ENCODE measurements around the gene C2orf76. TPM values are rescaled to one million over a fixed set of nuclear protein-coding genes. Genes with fewer than 3 reads are reported as not detected.

Gene C2orf76
- total and polyA plus RNA-seq, 10 of the 15 experiments (the other 5 are each of a cell fraction or from before 2014, with no cell fraction given), result 14.0 to 46.1 (median 25.4) TPM

DNA sequence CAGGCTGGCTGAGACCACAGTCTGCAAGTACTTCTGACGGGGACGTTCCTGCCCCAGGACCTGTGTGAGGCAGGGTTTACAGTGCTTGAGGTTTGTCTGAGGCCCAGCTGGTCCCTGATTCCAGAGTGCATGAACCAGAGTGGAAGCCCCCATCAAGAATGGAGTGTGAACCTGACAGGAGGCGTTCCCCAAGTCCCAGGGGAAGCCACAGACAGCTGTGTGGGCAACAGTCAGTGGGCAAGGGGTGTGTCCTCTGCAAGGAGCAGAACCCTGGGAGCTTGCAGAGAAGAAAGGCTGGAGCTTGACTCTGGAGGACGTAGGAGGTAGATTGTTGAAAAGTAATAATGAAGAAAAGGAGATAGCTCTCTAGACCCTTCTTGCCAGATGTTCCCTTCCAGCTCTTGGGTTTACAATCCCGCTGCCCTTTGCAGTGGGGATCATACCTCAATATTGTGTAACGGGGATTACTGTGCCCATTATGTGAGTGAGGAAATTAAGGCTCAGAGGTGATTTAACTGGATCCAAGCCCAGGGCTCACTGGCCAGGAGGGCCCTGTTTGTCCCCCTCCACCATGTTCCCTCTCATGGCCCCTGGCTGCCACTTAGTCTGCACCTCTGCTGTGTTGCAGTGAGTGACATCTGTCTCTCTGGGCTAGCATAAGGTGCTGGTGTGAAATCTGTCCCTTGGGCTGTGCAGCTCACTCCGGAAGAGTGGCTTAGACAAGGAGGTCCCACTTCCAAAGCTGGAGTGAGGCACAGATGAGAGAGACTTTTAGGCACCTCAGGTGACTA, 6.3 kb upstream of the C2orf76 start:
- H3K4me2 ChIP-seq (ENCODE audit: control insufficient read depth, insufficient read depth), result no peak overlapping the region
- peaks cover 12% of the 10 kb centered on the region for H3K4me1 ChIP-seq (ENCODE audit: control insufficient read depth, insufficient read depth, low read length)
- in situ Hi-C loops (cut with MboI), result no loop called here
- TF ChIP-seq KAT2A (conservative IDR thresholded peaks at IDR 0.05; ENCODE audit: control insufficient read depth, low read depth, low read length), result no peak
- TF ChIP-seq SMAD5 (IDR thresholded peaks at IDR 0.05; ENCODE audit: low read depth), result 0 out of 2 replicates have a peak, but pooled peaks have one; percentile 64
- no peak for TF ChIP-seq FOXK2 (IDR thresholded peaks at IDR 0.05)
- peak; percentile 46; the same call in 1 of the 2 replicates for TF ChIP-seq POLR2AphosphoS5 (IDR thresholded peaks at IDR 0.05; ENCODE audit: low read length)
- H3K79me2 ChIP-seq (ENCODE audit: control insufficient read depth, insufficient read depth, low read length), result peaks cover 18% of the 10 kb centered on the region
- peaks cover 20 to 38% of the 10 kb centered on the region in 2 experiments for H3K36me3 ChIP-seq (ENCODE audit: control insufficient read depth in 2 of 2, insufficient read depth in 2 of 2, low read length in 1 of 2)
- no peak overlapping the region for H2AFZ ChIP-seq (ENCODE audit: control insufficient read depth, low read depth, low read length)
- BruUV-seq (replicated peaks), result no TSS peak
- no peaks in the 10 kb centered on the region; the same call in 2 of the 3 replicates for H3K9me3 ChIP-seq (replicated peaks; ENCODE audit: control insufficient read depth, insufficient read depth, low read length)
- ChIA-PET SMC1A (ENCODE audit: uncharacterized antibody, unreplicated experiment) (interaction anchor here (1.2 kb wide), 2 partner anchors 8 to 11 kb away, joined by 3 read pairs; no protein-coding TSS in a partner anchor), CTCF (interaction anchor here (0.7 kb wide), 1 partner anchor 11 kb away, joined by 3 read pairs; no protein-coding TSS in a partner anchor), POLR2A (no interaction called here), RAD21 (ENCODE audit: unreplicated experiment) (no interaction called here)
- peaks cover 6% of the 10 kb centered on the region; the same call in 1 of the 2 replicates for H4K20me1 ChIP-seq (ENCODE audit: control insufficient read depth, insufficient read depth)
- FAIRE-seq (no peak), ATAC-seq (peak; percentile 22), DNase-seq (ENCODE audit: low read depth, low spot score) (no peak)
- H3K27ac ChIP-seq (ENCODE audit: control insufficient read depth, insufficient read depth), result no peak overlapping the region
- intact Hi-C loops (cut with micrococcal nuclease; ENCODE audit: unreplicated experiment), result no loop called here
- 83% methylated on average over 7 of the region's 7 CpGs for WGBS (ENCODE audit: insufficient coverage, insufficient replicate concordance, low lambda C conversion rate, missing lambda C conversion rate)
- no peak overlapping the region for H3K9ac ChIP-seq (ENCODE audit: control insufficient read depth, insufficient read depth, low read length)
- no peaks in the 10 kb centered on the region for H3K27me3 ChIP-seq (replicated peaks in 1 of 2; ENCODE audit: control insufficient read depth in 2 of 2, insufficient read depth in 2 of 2, low read length in 1 of 2)
- no peak overlapping the region for H3K4me3 ChIP-seq

GRCh38 chr2:119371111-119371510, 4.5 kb upstream of the C2orf76 start:
- ChIA-PET SMC1A (ENCODE audit: uncharacterized antibody, unreplicated experiment) (interaction anchor here (0.6 to 1.2 kb wide), 2 partner anchors 60 to 125 kb away, joined by 3 read pairs; no protein-coding TSS in a partner anchor), RAD21 (ENCODE audit: unreplicated experiment) (no interaction called here), CTCF (interaction anchor here (1.2 kb wide), 1 partner anchor 14 kb away, joined by 3 read pairs; no protein-coding TSS in a partner anchor), POLR2A (interaction anchor here (0.9 to 1.6 kb wide), 2 partner anchors 12 to 14 kb away, joined by 3 to 4 read pairs; no protein-coding TSS in a partner anchor)
- no TSS peak for BruUV-seq (replicated peaks)
- no peak for ATAC-seq
- DNase-seq (ENCODE audit: low read depth, low spot score), result no peak
- FAIRE-seq, result no peak
- H3K36me3 ChIP-seq (ENCODE audit: control insufficient read depth in 2 of 2, insufficient read depth in 2 of 2, low read length in 1 of 2), result peaks cover 20 to 38% of the 10 kb centered on the region in 2 experiments
- no peak overlapping the region for H3K9ac ChIP-seq (ENCODE audit: control insufficient read depth, insufficient read depth, low read length)
- intact Hi-C loops (cut with micrococcal nuclease; ENCODE audit: unreplicated experiment), result no loop called here
- no peaks in the 10 kb centered on the region; the same call in 2 of the 3 replicates for H3K9me3 ChIP-seq (replicated peaks; ENCODE audit: control insufficient read depth, insufficient read depth, low read length)
- in situ Hi-C loops (cut with MboI), result no loop called here
- no peak for TF ChIP-seq SUZ12 (IDR thresholded peaks at IDR 0.05; ENCODE audit: unreplicated experiment)
- peaks cover 35% of the 10 kb centered on the region for H3K79me2 ChIP-seq (ENCODE audit: control insufficient read depth, insufficient read depth, low read length)
- no peaks in the 10 kb centered on the region for H3K27me3 ChIP-seq (replicated peaks in 1 of 2; ENCODE audit: control insufficient read depth in 2 of 2, insufficient read depth in 2 of 2, low read length in 1 of 2)
- no peak overlapping the region for H2AFZ ChIP-seq (ENCODE audit: control insufficient read depth, low read depth, low read length)
- H3K4me3 ChIP-seq, result no peak overlapping the region
- peaks cover 12% of the 10 kb centered on the region for H3K4me1 ChIP-seq (ENCODE audit: control insufficient read depth, insufficient read depth, low read length)
- no peak overlapping the region for H3K27ac ChIP-seq (ENCODE audit: control insufficient read depth, insufficient read depth)
- 93% methylated on average over 6 of the region's 6 CpGs for WGBS (ENCODE audit: insufficient coverage, insufficient replicate concordance, low lambda C conversion rate, missing lambda C conversion rate)
- H3K4me2 ChIP-seq (ENCODE audit: control insufficient read depth, insufficient read depth), result no peak overlapping the region
- H4K20me1 ChIP-seq (ENCODE audit: control insufficient read depth, insufficient read depth), result peaks cover 6% of the 10 kb centered on the region; the same call in 1 of the 2 replicates

Measured in GM12878 (cell line).